ENCODE measurements around the gene VNN1.
"Not testable (repeated sequence)": the region's sequence is repeated elsewhere in the genome, so short reads cannot be mapped to it uniquely, and the experiment has no call there.

GRCh38 chr6:132637135-132637534 is 76.7 kb downstream of the VNN1 start:
- not testable (repeated sequence) for TF ChIP-seq CTCF (conservative IDR thresholded peaks at IDR 0.05); ZFX (IDR thresholded peaks at IDR 0.05)

Measured in C4-2B (cell line).